ENCODE measurements around the gene GBX1.
A peak's percentile ranks its signal among the peaks of the same experiment; 100 is the strongest.

The GBX1 gene

DNA sequence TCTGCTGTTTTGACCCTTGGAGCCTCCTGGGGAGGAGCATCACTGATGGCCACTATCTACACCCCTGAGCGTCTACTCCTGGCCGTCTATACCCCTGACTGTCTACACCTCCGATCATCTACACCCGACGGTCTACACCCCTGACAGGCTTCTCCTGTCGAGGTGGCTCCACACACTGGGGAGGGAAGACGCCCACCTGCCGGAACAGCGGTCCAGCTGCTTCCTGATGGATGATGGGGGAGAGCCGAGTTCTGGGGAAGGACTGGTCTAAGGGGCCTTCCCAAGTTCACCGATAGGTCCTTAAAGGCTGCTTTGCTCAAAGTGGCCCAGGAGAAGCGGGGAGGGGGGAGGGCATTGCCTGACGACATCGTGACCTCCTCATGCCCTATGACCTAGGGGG lies 39.4 kb downstream of the GBX1 start:
- Histone ChIP-seq H3K4me1 (ENCODE audit: insufficient read depth, low read length) (peaks cover 10% of the 10 kb centered on the region), H3K4me3 (ENCODE audit: low read length) (no peak overlapping the region), H3K9me3 (ENCODE audit: insufficient read depth, low read depth, low read length) (no peaks in the 10 kb centered on the region), H3K9ac (ENCODE audit: low read depth, low read length) (no peak overlapping the region), H3K27ac (ENCODE audit: low read length) (no peak overlapping the region), H3K27me3 (ENCODE audit: insufficient read depth, low read length) (peaks cover 24% of the 10 kb centered on the region), H3K36me3 (ENCODE audit: insufficient read depth, low read depth, low read length) (peaks cover 32% of the 10 kb centered on the region)

DNA sequence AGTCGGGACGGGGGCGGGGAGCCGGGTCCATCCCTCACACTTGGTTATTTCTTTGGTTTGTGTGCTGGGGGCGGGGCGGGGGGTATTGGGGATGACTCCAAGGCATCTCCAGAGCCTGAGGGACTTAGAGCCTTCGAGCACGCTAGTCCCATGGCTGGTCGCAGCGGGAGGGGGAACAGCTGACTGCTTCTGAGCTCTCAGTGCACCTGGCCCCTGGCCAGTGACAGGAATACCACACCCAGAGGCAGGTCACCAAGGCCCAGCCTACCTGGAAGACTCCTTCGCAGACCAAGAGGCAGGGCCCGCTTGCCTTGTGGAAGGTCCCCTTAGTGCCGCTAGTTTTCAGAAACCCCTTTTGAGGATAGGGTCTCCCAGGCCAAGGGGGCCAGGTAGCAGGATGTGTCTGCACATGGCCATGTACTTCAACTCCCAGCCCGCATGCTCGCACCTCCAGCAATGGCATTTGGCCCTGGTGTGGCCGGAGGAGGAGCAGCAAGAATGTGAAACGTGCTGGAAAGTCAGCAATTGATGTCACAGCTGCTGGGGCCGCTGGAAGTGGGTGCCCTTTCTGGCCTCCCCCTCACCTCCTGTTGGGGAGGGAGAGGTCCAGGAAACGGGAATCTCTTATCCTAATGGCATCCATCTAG lies 40.9 kb downstream of the GBX1 start:
- peaks cover 32% of the 10 kb centered on the region for H3K36me3 ChIP-seq (ENCODE audit: insufficient read depth, low read depth, low read length)
- peak overlapping the region; percentile 67; the same call in 1 of the 2 replicates for H3K4me3 ChIP-seq (ENCODE audit: low read length)
- peaks cover 24% of the 10 kb centered on the region for H3K27me3 ChIP-seq (ENCODE audit: insufficient read depth, low read length)
- no peak overlapping the region for H3K27ac ChIP-seq (ENCODE audit: low read length)
- no peak overlapping the region for H3K9ac ChIP-seq (ENCODE audit: low read depth, low read length)
- H3K4me1 ChIP-seq (ENCODE audit: insufficient read depth, low read length), result peaks cover 10% of the 10 kb centered on the region
- no peaks in the 10 kb centered on the region for H3K9me3 ChIP-seq (ENCODE audit: insufficient read depth, low read depth, low read length)

DNA sequence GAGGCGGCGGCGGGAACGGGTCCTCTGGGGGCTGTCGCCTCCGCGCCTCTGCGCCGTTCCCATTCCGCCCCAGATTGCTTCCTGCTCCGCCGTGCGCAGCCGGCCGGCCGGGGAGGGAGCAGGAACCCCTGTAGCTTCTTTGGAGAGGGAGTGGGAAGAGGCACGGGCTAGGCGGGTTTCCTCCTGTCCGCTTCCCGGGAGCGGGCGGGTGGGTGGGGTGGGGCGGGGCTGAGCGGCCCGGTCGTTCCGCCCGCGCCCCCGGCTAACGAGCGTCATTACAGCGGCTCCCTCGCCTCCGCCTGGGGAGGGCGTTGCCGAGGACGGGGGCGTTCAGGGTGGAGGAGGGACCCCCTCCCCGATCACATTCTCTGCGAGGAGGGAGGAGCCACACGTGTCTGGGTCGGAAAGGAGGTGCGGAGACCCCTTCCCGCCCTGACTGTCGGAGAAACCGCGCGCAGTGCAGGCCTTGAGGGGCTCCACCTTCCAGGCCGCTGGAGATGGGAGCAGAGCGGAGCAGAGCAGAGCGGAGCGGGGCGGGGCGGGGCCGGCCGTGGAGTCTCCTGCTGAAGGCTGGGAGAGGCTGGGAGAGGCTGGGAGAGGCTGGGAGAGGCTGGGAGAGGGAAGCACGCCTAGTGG lies 41.5 kb downstream of the GBX1 start:
- Histone ChIP-seq H3K4me3 (ENCODE audit: low read length) (peak overlapping the region; percentile 76), H3K27ac (ENCODE audit: low read length) (no peak overlapping the region), H3K36me3 (ENCODE audit: insufficient read depth, low read depth, low read length) (peaks cover 29% of the 10 kb centered on the region), H3K9ac (ENCODE audit: low read depth, low read length) (peak overlapping the region; percentile 59; the same call in 1 of the 2 replicates), H3K9me3 (ENCODE audit: insufficient read depth, low read depth, low read length) (no peaks in the 10 kb centered on the region), H3K27me3 (ENCODE audit: insufficient read depth, low read length) (peaks cover 24% of the 10 kb centered on the region), H3K4me1 (ENCODE audit: insufficient read depth, low read length) (peaks cover 10% of the 10 kb centered on the region)

DNA sequence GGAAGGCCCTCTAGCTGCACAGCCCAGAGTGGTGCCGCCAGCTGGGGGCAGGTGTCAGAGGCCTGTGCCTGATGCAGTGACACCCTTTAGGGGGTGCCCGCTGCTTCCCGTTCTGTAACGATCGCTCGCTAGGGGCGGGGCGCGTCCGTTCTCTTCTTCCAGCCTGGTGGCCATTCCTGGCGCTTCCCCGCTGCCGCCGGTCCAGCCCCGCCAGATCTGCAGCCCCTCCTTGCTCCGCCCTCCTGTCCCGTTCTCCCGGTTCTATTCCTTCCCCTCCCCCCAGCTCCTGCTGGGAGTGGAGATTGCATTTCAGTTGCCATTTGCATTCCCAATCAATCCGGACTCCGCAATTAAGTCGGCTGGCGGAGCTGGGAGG lies 42.0 kb downstream of the GBX1 start:
- H3K9me3 ChIP-seq (ENCODE audit: insufficient read depth, low read depth, low read length), result no peaks in the 10 kb centered on the region
- peaks cover 29% of the 10 kb centered on the region; the same call in 1 of the 2 replicates for H3K36me3 ChIP-seq (ENCODE audit: insufficient read depth, low read depth, low read length)
- H3K9ac ChIP-seq (ENCODE audit: low read depth, low read length), result peak overlapping the region; percentile 59; the same call in 1 of the 2 replicates
- H3K4me3 ChIP-seq (ENCODE audit: low read length), result peak overlapping the region; percentile 76
- no peak overlapping the region for H3K27ac ChIP-seq (ENCODE audit: low read length)
- peaks cover 24% of the 10 kb centered on the region for H3K27me3 ChIP-seq (ENCODE audit: insufficient read depth, low read length)
- peaks cover 10% of the 10 kb centered on the region for H3K4me1 ChIP-seq (ENCODE audit: insufficient read depth, low read length)

DNA sequence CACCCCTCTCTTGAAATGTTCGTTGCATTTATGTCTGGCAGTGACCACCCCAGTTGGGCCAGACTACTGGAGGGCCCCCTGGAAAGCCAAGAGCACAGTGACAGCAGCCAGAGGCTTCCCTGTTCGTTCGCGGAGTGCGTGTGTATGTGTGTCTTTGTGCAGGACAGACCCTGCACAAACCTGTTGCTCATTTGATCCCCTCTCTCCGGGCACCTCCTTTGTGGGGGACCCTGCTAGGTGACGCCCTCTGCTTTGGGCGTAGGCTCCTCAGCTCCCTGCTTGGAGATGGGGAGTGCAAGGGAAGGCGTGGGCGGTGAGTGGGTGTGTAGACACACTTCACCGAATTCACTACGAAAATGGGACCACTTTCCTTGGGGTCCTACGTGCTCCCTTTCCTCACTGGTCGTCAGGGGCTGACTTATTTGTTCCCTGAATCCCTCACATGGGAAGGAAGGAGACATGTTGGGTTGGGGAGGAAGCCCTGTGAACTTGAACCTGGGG lies 42.5 kb downstream of the GBX1 start:
- peaks cover 29% of the 10 kb centered on the region; the same call in 1 of the 2 replicates for H3K36me3 ChIP-seq (ENCODE audit: insufficient read depth, low read depth, low read length)
- peaks cover 24% of the 10 kb centered on the region for H3K27me3 ChIP-seq (ENCODE audit: insufficient read depth, low read length)
- peaks cover 10% of the 10 kb centered on the region for H3K4me1 ChIP-seq (ENCODE audit: insufficient read depth, low read length)
- H3K9me3 ChIP-seq (ENCODE audit: insufficient read depth, low read depth, low read length), result no peaks in the 10 kb centered on the region
- peak overlapping the region; percentile 76; the same call in 1 of the 2 replicates for H3K4me3 ChIP-seq (ENCODE audit: low read length)
- no peak overlapping the region for H3K9ac ChIP-seq (ENCODE audit: low read depth, low read length)
- no peak overlapping the region for H3K27ac ChIP-seq (ENCODE audit: low read length)

DNA sequence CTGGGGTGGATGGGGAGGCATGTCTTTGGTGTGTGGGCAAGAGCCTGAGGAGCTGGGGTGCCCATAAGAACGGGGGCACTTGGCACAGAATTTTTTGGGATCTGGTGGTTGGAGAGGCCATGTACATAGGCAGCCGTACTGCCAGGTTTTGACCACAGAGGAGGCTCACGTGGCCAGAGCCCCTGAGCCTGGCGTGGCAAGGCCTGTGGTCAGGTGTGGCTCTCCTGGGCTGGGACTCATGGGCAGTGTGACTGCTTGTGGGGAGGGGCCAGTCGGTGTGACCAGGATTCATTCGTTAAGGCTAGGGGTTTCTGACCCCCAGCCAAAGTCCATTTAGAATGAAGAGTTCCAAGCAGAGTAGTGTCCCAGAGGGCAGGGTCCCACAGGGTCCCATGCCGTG lies 43.0 kb downstream of the GBX1 start:
- Histone ChIP-seq H3K9ac (ENCODE audit: low read depth, low read length) (no peak overlapping the region), H3K4me1 (ENCODE audit: insufficient read depth, low read length) (peaks cover 10% of the 10 kb centered on the region), H3K27me3 (ENCODE audit: insufficient read depth, low read length) (peaks cover 24% of the 10 kb centered on the region), H3K4me3 (ENCODE audit: low read length) (no peak overlapping the region), H3K27ac (ENCODE audit: low read length) (no peak overlapping the region), H3K36me3 (ENCODE audit: insufficient read depth, low read depth, low read length) (peaks cover 30% of the 10 kb centered on the region; the same call in 1 of the 2 replicates), H3K9me3 (ENCODE audit: insufficient read depth, low read depth, low read length) (no peaks in the 10 kb centered on the region)

DNA sequence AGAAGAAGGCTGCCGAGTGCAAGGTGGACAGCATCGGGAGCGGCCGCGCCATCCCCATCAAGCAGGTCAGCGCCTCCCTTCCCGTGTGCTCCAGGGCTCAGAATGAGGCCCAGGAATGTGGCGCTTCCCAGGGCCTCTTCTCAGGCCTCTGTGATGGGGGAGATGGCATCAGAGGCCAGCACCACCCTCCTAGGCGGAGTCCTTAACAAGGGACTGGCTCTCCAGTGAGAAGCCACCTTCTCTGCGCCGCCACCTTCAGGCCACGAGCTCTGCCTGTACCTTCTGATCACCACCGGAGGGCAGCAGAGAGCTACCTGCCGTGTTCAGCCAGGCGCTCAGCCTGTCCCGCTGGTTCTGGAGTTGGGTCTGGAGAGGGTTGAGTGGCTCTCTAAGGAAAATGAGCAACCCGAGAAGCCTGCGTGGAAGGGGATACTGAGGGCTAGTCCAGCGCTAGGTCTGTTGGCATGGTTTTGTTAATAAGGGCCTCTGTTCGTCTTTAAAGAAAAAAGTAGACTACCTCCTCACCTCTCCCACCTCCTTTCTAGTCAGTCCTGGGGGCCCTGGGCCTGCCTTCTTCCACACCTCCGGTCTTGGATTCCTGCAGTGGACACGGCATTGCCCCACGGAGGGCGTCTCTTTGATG lies 43.6 kb downstream of the GBX1 start:
- Histone ChIP-seq H3K36me3 (ENCODE audit: insufficient read depth, low read depth, low read length) (peaks cover 31% of the 10 kb centered on the region; the same call in 1 of the 2 replicates), H3K9ac (ENCODE audit: low read depth, low read length) (no peak overlapping the region), H3K27me3 (ENCODE audit: insufficient read depth, low read length) (peaks cover 24% of the 10 kb centered on the region), H3K4me3 (ENCODE audit: low read length) (no peak overlapping the region), H3K4me1 (ENCODE audit: insufficient read depth, low read length) (peaks cover 10% of the 10 kb centered on the region), H3K9me3 (ENCODE audit: insufficient read depth, low read depth, low read length) (no peaks in the 10 kb centered on the region), H3K27ac (ENCODE audit: low read length) (no peak overlapping the region)

- Histone ChIP-seq H3K9me3 (ENCODE audit: insufficient read depth, low read depth, low read length) (no peaks in the 10 kb centered on the region), H3K4me3 (ENCODE audit: low read length) (no peak overlapping the region), H3K9ac (ENCODE audit: low read depth, low read length) (no peak overlapping the region), H3K36me3 (ENCODE audit: insufficient read depth, low read depth, low read length) (peaks cover 31% of the 10 kb centered on the region; the same call in 1 of the 2 replicates), H3K27ac (ENCODE audit: low read length) (no peak overlapping the region), H3K4me1 (ENCODE audit: insufficient read depth, low read length) (peaks cover 10% of the 10 kb centered on the region), H3K27me3 (ENCODE audit: insufficient read depth, low read length) (peaks cover 24% of the 10 kb centered on the region)
Observed at GRCh38 chr7:151123158-151123821, 44.2 kb downstream of the GBX1 start.

GRCh38 chr7:151122796-151123157 lies 44.7 kb downstream of the GBX1 start:
- H3K27me3 ChIP-seq (ENCODE audit: insufficient read depth, low read length), result peaks cover 24% of the 10 kb centered on the region
- H3K9ac ChIP-seq (ENCODE audit: low read depth, low read length), result no peak overlapping the region
- H3K4me1 ChIP-seq (ENCODE audit: insufficient read depth, low read length), result peaks cover 10% of the 10 kb centered on the region
- no peak overlapping the region for H3K4me3 ChIP-seq (ENCODE audit: low read length)
- peaks cover 30% of the 10 kb centered on the region; the same call in 1 of the 2 replicates for H3K36me3 ChIP-seq (ENCODE audit: insufficient read depth, low read depth, low read length)
- no peaks in the 10 kb centered on the region for H3K9me3 ChIP-seq (ENCODE audit: insufficient read depth, low read depth, low read length)
- H3K27ac ChIP-seq (ENCODE audit: low read length), result no peak overlapping the region

DNA sequence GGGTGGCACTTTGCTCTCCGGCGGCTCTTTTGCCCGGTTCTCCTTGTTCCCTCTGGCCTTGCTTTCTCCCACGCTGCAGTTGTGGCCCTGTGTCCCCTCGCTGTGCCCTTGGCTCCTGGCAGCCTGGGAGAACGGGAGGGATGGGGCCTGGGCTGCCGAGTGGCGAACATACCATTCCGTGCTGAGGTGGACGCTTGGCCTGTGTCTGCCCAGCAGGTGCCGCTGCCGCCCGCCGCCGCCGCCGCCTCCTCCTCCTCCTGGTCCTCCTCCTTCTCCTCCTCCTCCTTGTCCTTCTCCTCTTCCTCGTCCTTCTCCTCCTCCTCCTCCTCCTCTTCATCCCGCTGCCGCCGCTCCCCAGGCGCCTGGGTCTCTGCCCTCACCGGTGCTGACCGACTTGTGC lies 45.2 kb downstream of the GBX1 start:
- H3K27ac ChIP-seq (ENCODE audit: low read length), result no peak overlapping the region
- H3K4me1 ChIP-seq (ENCODE audit: insufficient read depth, low read length), result peaks cover 10% of the 10 kb centered on the region
- H3K36me3 ChIP-seq (ENCODE audit: insufficient read depth, low read depth, low read length), result peaks cover 30% of the 10 kb centered on the region; the same call in 1 of the 2 replicates
- H3K9ac ChIP-seq (ENCODE audit: low read depth, low read length), result no peak overlapping the region
- H3K4me3 ChIP-seq (ENCODE audit: low read length), result no peak overlapping the region
- no peaks in the 10 kb centered on the region for H3K9me3 ChIP-seq (ENCODE audit: insufficient read depth, low read depth, low read length)
- peaks cover 19% of the 10 kb centered on the region for H3K27me3 ChIP-seq (ENCODE audit: insufficient read depth, low read length)

DNA sequence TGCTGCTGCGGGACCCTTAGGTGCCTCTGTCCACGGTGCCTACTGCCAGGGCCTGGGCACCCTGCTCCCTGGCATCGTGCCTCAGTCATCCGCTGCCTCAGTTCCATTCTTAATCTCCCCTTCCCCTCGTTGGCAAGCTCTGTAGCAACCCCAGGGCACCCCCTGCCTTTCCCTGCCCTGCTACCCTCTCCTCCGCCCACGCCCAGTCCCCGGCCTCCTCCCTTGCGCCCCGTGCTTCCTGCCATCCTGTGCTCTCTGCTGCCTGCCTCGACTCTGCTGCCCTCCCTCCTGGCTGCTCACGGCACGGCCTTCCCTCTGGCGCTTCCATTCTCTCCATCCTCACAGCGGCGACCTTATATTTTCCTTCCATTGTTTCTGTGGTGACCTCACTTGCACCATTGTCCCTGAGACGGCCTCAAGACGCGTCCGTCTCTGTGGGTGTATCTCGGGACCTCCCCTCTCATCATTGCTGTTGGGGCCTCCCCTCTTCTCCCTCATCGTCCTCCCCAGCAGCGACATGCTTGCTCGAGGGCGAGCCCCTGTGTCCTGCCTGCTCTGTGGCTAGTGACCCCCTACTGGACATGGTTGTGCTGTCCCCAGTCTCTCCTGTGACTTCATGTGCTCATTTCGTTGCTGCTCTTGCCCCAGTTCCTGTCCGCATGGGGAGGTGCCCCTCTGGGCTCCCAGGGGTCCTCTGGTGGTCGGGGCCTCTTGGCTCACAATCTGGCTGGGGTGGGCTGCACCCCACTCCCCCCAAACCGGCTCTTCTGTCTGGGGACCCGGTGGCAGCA lies 45.9 kb downstream of the GBX1 start:
- Histone ChIP-seq H3K4me3 (ENCODE audit: low read length) (no peak overlapping the region), H3K27me3 (ENCODE audit: insufficient read depth, low read length) (peaks cover 12% of the 10 kb centered on the region), H3K27ac (ENCODE audit: low read length) (no peak overlapping the region), H3K4me1 (ENCODE audit: insufficient read depth, low read length) (peaks cover 8% of the 10 kb centered on the region), H3K9ac (ENCODE audit: low read depth, low read length) (no peak overlapping the region), H3K9me3 (ENCODE audit: insufficient read depth, low read depth, low read length) (no peaks in the 10 kb centered on the region), H3K36me3 (ENCODE audit: insufficient read depth, low read depth, low read length) (peaks cover 30% of the 10 kb centered on the region; the same call in 1 of the 2 replicates)

Measured in iPS-20b (cell line).